Fibroblast of the aortic adventitia (primary cell): ENCODE measurements around the gene MFAP1. TPM values are rescaled to one million over a fixed set of nuclear protein-coding genes. Genes with fewer than 3 reads are reported as not detected.

Experiments used
- DNase-seq: peaks from one replicate; pipeline ENCODE4 v3.0.0-alpha.2; 2010; ENCODE audit warnings: low read depth
- H3K4me3 ChIP-seq: 2 replicates; pipeline ENCODE4 v1.5.1; 2011; ENCODE audit warnings: low read depth, mild to moderate bottlenecking, control low read depth, low read length, moderate library complexity
- CTCF ChIP-seq: IDR thresholded peaks from 2 replicates; pipeline ENCODE4 v1.5.1; 2011; ENCODE audit warnings: mild to moderate bottlenecking, low read length, control low read depth, inconsistent platforms; ENCODE audit not compliant: insufficient read depth
- small RNA-seq: library from RNA; depleted of rRNA; stranded (forward); fragments of <200 nt; gene quantifications from one replicate; pipeline ENCODE3, GENCODE V24; 2012
- total RNA-seq: library from RNA; depleted of rRNA; stranded (reverse); fragments of >200 nt; gene quantifications from 2 replicates; pipeline ENCODE4 v1.2.3, GENCODE V29; 2012; ENCODE audit warnings: low replicate concordance

MFAP1 gene
- total RNA-seq, 1 donor: 24.2 TPM

- H3K4me3 ChIP-seq: no peak overlapping the region
- DNase-seq: no peak
- no peak for TF ChIP-seq CTCF
These were observed 51.9 kb downstream of the MFAP1 start for GRCh38 chr15:43772624-43773023.

DNA sequence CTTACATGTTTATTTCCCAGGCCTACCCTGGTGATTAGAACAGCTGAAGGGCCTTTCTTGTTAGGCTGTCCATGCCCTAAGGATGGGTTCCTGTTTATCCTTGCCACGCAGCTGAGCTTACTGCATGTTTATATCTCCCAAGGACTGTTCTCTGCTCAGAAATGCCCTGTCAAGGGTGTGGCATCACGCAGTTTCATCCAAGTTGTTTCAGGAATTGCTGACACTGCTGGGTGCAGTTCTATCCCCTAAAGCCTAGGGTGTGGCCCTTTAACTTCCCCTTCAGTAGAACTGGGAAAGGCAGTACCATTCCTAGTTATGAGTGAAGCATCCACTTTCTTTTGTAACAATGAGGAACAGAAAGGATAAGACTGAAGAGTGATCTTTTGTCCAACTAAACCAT is 52.7 kb downstream of the MFAP1 start:
- TF ChIP-seq CTCF: no peak
- DNase-seq: peak; percentile 32
- H3K4me3 ChIP-seq: no peak overlapping the region

DNA sequence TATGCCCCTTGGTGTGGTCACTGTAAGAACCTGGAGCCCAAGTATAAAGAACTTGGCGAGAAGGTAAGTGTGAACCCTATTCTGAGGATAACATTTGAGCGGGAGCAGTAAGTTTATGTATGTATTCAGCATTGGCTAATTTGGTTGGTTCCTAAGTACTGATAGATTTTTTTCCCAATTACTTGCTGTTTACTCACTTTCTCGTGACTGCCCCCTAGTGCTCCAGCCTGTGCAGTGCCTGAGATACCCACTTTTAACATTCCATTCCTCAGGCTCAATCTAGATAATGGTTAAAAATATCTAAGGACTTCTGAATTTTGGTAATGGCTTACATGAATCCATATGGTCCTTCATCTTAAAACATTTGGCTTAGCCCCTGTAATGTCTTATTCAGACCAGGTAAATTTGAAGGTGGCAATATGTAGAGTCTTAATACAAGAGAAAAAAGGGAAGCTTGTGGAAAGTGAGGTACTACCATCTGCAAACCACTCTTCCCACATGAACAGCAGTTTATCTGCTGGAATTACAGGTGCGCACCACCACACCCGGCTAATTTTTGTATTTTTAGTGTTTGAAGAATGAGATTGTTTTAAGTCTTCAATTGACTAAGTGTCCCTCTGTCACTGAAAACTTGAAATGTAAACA is 54.8 kb downstream of the MFAP1 start:
- peak; percentile 91 for TF ChIP-seq CTCF
- DNase-seq: peak; percentile 78
- no peak overlapping the region for H3K4me3 ChIP-seq

DNA sequence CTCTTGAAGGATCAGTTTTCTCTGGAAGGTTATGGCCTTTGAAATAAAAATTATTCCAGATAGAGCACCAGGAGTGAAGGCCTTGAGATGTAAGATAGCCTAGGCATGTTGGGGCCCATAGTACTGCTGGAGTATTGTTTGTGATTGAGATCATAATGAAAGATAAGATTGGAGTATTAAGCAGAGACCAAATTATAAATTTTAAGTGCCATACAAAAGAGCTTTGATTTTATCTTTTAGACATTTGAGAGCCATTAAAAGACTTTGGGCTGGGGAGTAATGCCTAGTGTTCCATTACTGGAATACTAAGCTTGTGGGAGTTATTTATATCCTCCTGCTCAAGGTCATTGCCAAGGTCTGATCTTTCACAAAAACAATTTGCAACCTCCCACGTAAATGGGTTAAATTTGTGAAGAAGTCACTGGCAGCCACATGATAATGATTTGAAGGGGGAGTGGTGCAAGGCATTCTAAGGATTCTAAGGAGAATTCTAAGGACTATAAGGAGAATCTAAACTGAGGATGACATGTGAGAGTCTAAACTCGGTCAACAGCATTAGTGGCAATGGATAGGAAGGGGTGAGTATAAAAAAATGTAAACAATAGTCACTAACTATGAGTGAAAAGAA is 60.6 kb downstream of the MFAP1 start:
- no peak for TF ChIP-seq CTCF
- no peak for DNase-seq
- H3K4me3 ChIP-seq: no peak overlapping the region

DNA sequence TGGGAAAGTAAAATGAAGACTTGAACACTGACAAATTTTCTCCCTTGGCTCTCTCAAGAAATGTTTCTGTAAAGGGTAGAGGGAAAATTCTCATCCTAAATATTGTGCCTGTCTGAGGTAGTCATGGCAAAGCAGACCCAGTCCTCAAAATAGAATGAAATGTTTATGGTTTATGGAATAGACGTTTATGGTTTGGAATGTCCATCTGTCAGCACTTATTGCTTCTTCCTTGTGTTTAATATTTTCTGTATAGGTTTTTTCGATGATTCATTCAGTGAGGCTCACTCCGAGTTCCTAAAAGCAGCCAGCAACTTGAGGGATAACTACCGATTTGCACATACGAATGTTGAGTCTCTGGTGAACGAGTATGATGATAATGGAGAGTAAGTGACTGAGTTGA is 61.7 kb downstream of the MFAP1 start:
- TF ChIP-seq CTCF: no peak
- no peak for DNase-seq
- H3K4me3 ChIP-seq: no peak overlapping the region

Small RNA genes lying within 50 kb of the gene (small RNA-seq; reads per million reads assigned to genes)
- not detected for gene MIR1282
- gene RF00019: not detected

Other genes starting within 250 kb of the MFAP1 start
- gene PPIP5K1, start 234.5 kb downstream of the MFAP1 start, total RNA-seq: 12.1 and 22.2 TPM in 2 replicates
- not detected in 2 replicates for gene CKMT1B, start 230.7 kb downstream of the MFAP1 start, total RNA-seq
- 0.09 TPM in 1 of 2 replicates, not detected in the other for gene STRC, start 205.9 kb downstream of the MFAP1 start, total RNA-seq
- gene CATSPER2, start 175.8 kb downstream of the MFAP1 start, total RNA-seq: 1.5 and 2.4 TPM in 2 replicates
- gene CKMT1A, start 130.8 kb downstream of the MFAP1 start, total RNA-seq: not detected in 2 replicates
- gene PDIA3, start 78.3 kb downstream of the MFAP1 start, total RNA-seq: 172 and 180 TPM in 2 replicates
- 2.1 and 4.9 TPM in 2 replicates for gene ELL3, start 47.7 kb downstream of the MFAP1 start, total RNA-seq
- 516 and 576 TPM in 2 replicates for gene SERF2, start 32.4 kb downstream of the MFAP1 start, total RNA-seq
- 0.18 TPM in 1 of 2 replicates, not detected in the other for gene SERINC4, start 24.5 kb downstream of the MFAP1 start, total RNA-seq
- 3.7 and 16.4 TPM in 2 replicates for gene HYPK, start 24.1 kb downstream of the MFAP1 start, total RNA-seq
- 2.9 and 58.2 TPM in 2 replicates for gene WDR76, start 2.3 kb upstream of the MFAP1 start, total RNA-seq